H1 (cell line): Measurements from ENCODE around the gene ELMO1. TPM values are rescaled to one million over a fixed set of nuclear protein-coding genes. Genes with fewer than 3 reads are reported as not detected.

Experiments used
- CTCF ChIA-PET: fragments of 300-600 bp; sonication (Branson Sonifier 250); formaldehyde crosslinking; loops from one replicate; lab custom pipeline; 2021; ENCODE audit not compliant: partially characterized antibody; lab: Charles Lee
- POLR2A ChIA-PET: fragments of 300-600 bp; sonication (Branson Sonifier 250); formaldehyde crosslinking; loops from one replicate; lab custom pipeline; 2021; ENCODE audit warnings: inconsistent platforms; ENCODE audit not compliant: partially characterized antibody; lab: Charles Lee
- DNase-seq, 2 experiments: peaks; one replicate each; pipeline versions ENCODE4 v3.0.0 to v3.0.0-alpha.2; 2010 to 2022; ENCODE audit warnings: low spot score in 2 of 2, low read depth in 1 of 2, mixed read lengths in 1 of 2
- FAIRE-seq: peaks from 2 replicates; lab custom pipeline; 2011; peaks lifted over from hg19 to GRCh38; lab: Jason Lieb, UNC
- H2AFZ ChIP-seq: 2 replicates; pipeline ENCODE4 v1.8.1; 2012; ENCODE audit warnings: low read length, inconsistent platforms
- H2AK5ac ChIP-seq: 2 replicates; pipeline ENCODE4 v1.6.1; 2013; ENCODE audit warnings: low read depth, low read length
- H2BK120ac ChIP-seq: replicated peaks from 2 replicates; pipeline ENCODE3; 2013; ENCODE audit warnings: low read depth, low read length, inconsistent platforms
- H2BK12ac ChIP-seq: 2 replicates; pipeline ENCODE4 v1.6.1; 2013; ENCODE audit warnings: low read depth, low read length
- H2BK15ac ChIP-seq: 2 replicates; pipeline ENCODE4 v1.6.1; 2013; ENCODE audit warnings: low read length
- H2BK20ac ChIP-seq: 2 replicates; pipeline ENCODE4 v1.6.1; 2013; ENCODE audit warnings: low read length
- H2BK5ac ChIP-seq: 2 replicates; pipeline ENCODE4 v1.6.1; 2013; ENCODE audit warnings: low read depth, low read length
- H3K14ac ChIP-seq: 2 replicates; pipeline ENCODE4 v1.6.1; 2013; ENCODE audit warnings: inconsistent platforms; ENCODE audit not compliant: insufficient read length
- H3K18ac ChIP-seq: 2 replicates; pipeline ENCODE4 v1.6.1; 2013; ENCODE audit warnings: low read length; ENCODE audit errors: extremely low read depth
- H3K23ac ChIP-seq: 2 replicates; pipeline ENCODE4 v1.6.1; 2013; ENCODE audit warnings: inconsistent platforms; ENCODE audit not compliant: insufficient read length
- H3K23me2 ChIP-seq: 2 replicates; pipeline ENCODE4 v1.6.1; 2013; ENCODE audit warnings: low read depth, low read length
- H3K27ac ChIP-seq: 2 replicates; pipeline ENCODE4 v1.6.1; 2011; ENCODE audit warnings: low read depth, low read length, inconsistent platforms
- H3K27me3 ChIP-seq, 4 experiments: replicated peaks in 1 of 4; 1 replicate in 1 of 4; 2 replicates in 3 of 4; pipeline versions ENCODE4 v1.6.1 to v1.8.1; 2011 to 2013; ENCODE audit warnings: low read length in 3 of 4, mild to moderate bottlenecking in 3 of 4, inconsistent platforms in 2 of 4, mixed read lengths in 2 of 4, moderate library complexity in 1 of 4; ENCODE audit not compliant: control insufficient read depth in 3 of 4, insufficient read depth in 3 of 4; ENCODE audit errors: extremely low read depth in 1 of 4
- H3K36me3 ChIP-seq, 4 experiments: 2 replicates each; pipeline versions ENCODE4 v1.6.1 to v1.8.1; 2011 to 2013; ENCODE audit warnings: mild to moderate bottlenecking in 4 of 4, low read length in 3 of 4, moderate library complexity in 2 of 4, control low read depth in 1 of 4, inconsistent platforms in 1 of 4; ENCODE audit not compliant: insufficient read depth in 4 of 4, control insufficient read depth in 2 of 4
- H3K4ac ChIP-seq: replicated peaks from 2 replicates; pipeline ENCODE3; 2013; ENCODE audit warnings: low read length, low read depth, mixed read lengths, inconsistent platforms; ENCODE audit not compliant: insufficient read length
- H3K4me1 ChIP-seq, 4 experiments: replicated peaks in 1 of 4; 1 replicate in 1 of 4; 2 replicates in 3 of 4; pipeline versions ENCODE4 v1.6.1 to v1.8.1; 2011 to 2013; ENCODE audit warnings: low read length in 3 of 4, inconsistent platforms in 2 of 4, mixed read lengths in 1 of 4; ENCODE audit not compliant: insufficient read depth in 4 of 4, control insufficient read depth in 3 of 4
- H3K4me2 ChIP-seq, 2 experiments: 2 replicates each; pipeline versions ENCODE4 v1.6.1 to v1.8.1; 2011 to 2013; ENCODE audit warnings: low read depth in 2 of 2, low read length in 2 of 2, control low read depth in 1 of 2, inconsistent platforms in 1 of 2, mild to moderate bottlenecking in 1 of 2; ENCODE audit not compliant: insufficient read depth in 1 of 2
- H3K4me3 ChIP-seq, 4 experiments: fragments of 200-600, 300-600 bp in 1 of 4; sonication (generic), shearing (Covaris generic), sonication (Bioruptor Twin) in 1 of 4; 2 replicates each; pipeline versions ENCODE4 v1.5.1 to v1.8.1; 2011 to 2016; ENCODE audit warnings: low read length in 4 of 4, low read depth in 3 of 4, control low read depth in 2 of 4, inconsistent platforms in 2 of 4, mild to moderate bottlenecking in 2 of 4, mixed read lengths in 1 of 4, moderate library complexity in 1 of 4; ENCODE audit not compliant: insufficient read depth in 2 of 4; ENCODE audit errors: extremely low read depth in 1 of 4
- H3K56ac ChIP-seq: replicated peaks from 2 replicates; pipeline ENCODE3; 2013; ENCODE audit warnings: low read depth, mild to moderate bottlenecking, mixed read lengths, low read length, inconsistent platforms; ENCODE audit not compliant: insufficient read length
- H3K79me1 ChIP-seq: 2 replicates; pipeline ENCODE4 v1.6.1; 2013; ENCODE audit warnings: low read depth, low read length, control low read depth
- H3K79me2 ChIP-seq, 2 experiments: 2 replicates each; pipeline versions ENCODE4 v1.6.1 to v1.8.1; 2012 to 2013; ENCODE audit warnings: low read length in 2 of 2, mild to moderate bottlenecking in 2 of 2, inconsistent platforms in 1 of 2; ENCODE audit not compliant: insufficient read depth in 2 of 2, control insufficient read depth in 1 of 2
- H3K9ac ChIP-seq, 4 experiments: replicated peaks in 1 of 4; 1 replicate in 1 of 4; 2 replicates in 3 of 4; pipeline versions ENCODE4 v1.6.1 to v1.8.1; 2011 to 2013; ENCODE audit warnings: low read depth in 3 of 4, low read length in 3 of 4, control low read depth in 2 of 4, mild to moderate bottlenecking in 2 of 4, moderate library complexity in 2 of 4, inconsistent platforms in 1 of 4; ENCODE audit errors: extremely low read depth in 1 of 4
- H3K9me3 ChIP-seq, 2 experiments: 2 replicates each; pipeline versions ENCODE4 v1.6.1 to v1.8.1; 2012 to 2013; ENCODE audit warnings: mild to moderate bottlenecking in 2 of 2, moderate library complexity in 2 of 2, control low read depth in 1 of 2, inconsistent platforms in 1 of 2, low read depth in 1 of 2, low read length in 1 of 2, mixed read lengths in 1 of 2; ENCODE audit not compliant: insufficient read depth in 2 of 2
- H4K20me1 ChIP-seq, 2 experiments: replicated peaks in 1 of 2; 2 replicates each; pipeline versions ENCODE3 to v1.8.1; 2011 to 2013; ENCODE audit warnings: inconsistent platforms in 2 of 2, low read length in 2 of 2, mild to moderate bottlenecking in 1 of 2; ENCODE audit not compliant: insufficient read depth in 2 of 2, control insufficient read depth in 1 of 2
- H4K5ac ChIP-seq: 2 replicates; pipeline ENCODE4 v1.6.1; 2013; ENCODE audit warnings: low read length, low read depth, mixed read lengths, inconsistent platforms; ENCODE audit not compliant: insufficient read length
- H4K8ac ChIP-seq: 2 replicates; pipeline ENCODE4 v1.8.0; 2013; ENCODE audit warnings: mild to moderate bottlenecking, moderate library complexity, low read length, inconsistent platforms; ENCODE audit not compliant: insufficient read depth; ENCODE audit errors: extremely low read depth
- H4K91ac ChIP-seq: replicated peaks from 2 replicates; pipeline ENCODE3; 2013; ENCODE audit warnings: low read length, mixed read lengths, inconsistent platforms; ENCODE audit not compliant: insufficient read length
- CTCF ChIP-seq, 3 experiments: IDR thresholded peaks; 1 replicate in 2 of 3; 2 replicates in 1 of 3; pipeline versions ENCODE4 v1.5.1 to v1.6.1; 2011; ENCODE audit warnings: low read length in 3 of 3, mild to moderate bottlenecking in 3 of 3, inconsistent platforms in 2 of 3, low read depth in 1 of 3, moderate library complexity in 1 of 3; ENCODE audit not compliant: insufficient read depth in 1 of 3; ENCODE audit errors: control extremely low read depth in 1 of 3
- HDAC6 ChIP-seq: IDR thresholded peaks from one replicate; pipeline ENCODE4 v1.7.1; 2012; ENCODE audit warnings: low read depth, mild to moderate bottlenecking, inconsistent platforms, low read length, moderate library complexity
- SUZ12 ChIP-seq: fragments of 200-600 bp; sonication (generic); IDR thresholded peaks from 2 replicates; pipeline ENCODE4 v1.6.1; 2012; ENCODE audit warnings: mild to moderate bottlenecking, inconsistent platforms, low read length, moderate library complexity, mixed read lengths
- TAF7 ChIP-seq: optimal IDR thresholded peaks from 2 replicates; pipeline ENCODE3; 2011; ENCODE audit warnings: low read depth, mild to moderate bottlenecking, inconsistent platforms, low read length, moderate library complexity, borderline replicate concordance
- TBP ChIP-seq: IDR thresholded peaks from 2 replicates; pipeline ENCODE4 v1.6.1; 2011; ENCODE audit warnings: low read depth, low read length, improper control_type of control experiment
- YY1 ChIP-seq: IDR thresholded peaks from 2 replicates; pipeline ENCODE4 v1.6.1; 2011; ENCODE audit warnings: low read depth, mild to moderate bottlenecking, low read length
- WGBS, 2 experiments: shearing (Covaris generic) in 1 of 2; methylation state at CpG; one replicate each; pipeline versions ENCODE4 v1.1.6 to v1.1.7; 2013 to 2015; ENCODE audit warnings: low lambda C conversion rate in 2 of 2, mixed read lengths in 2 of 2, inconsistent platforms in 1 of 2, low coverage in 1 of 2, missing lambda C conversion rate in 1 of 2; ENCODE audit not compliant: insufficient replicate concordance in 2 of 2, insufficient coverage in 1 of 2, insufficient read length in 1 of 2; ENCODE audit errors: extremely low coverage in 1 of 2, missing lambda C conversion rate in 1 of 2; 5-methylcytosine and 5-hydroxymethylcytosine counted together
- polyA plus RNA-seq, 7 experiments: library from polyadenylated mRNA; depleted of rRNA in 3 of 7; stranded (reverse) in 5 of 7; unstranded in 2 of 7; fragments of >200 nt in 5 of 7; fragments of 200-250 nt in 2 of 7; gene quantifications; 1 replicate in 5 of 7; 2 replicates in 1 of 7; 4 replicates in 1 of 7; pipeline versions ENCODE4 v1.2.1 to v1.2.3, GENCODE V29; 2011 to 2013; ENCODE audit warnings: missing spikeins in 2 of 7, mixed read lengths in 2 of 7
- total RNA-seq: library from RNA; stranded (reverse); fragmentation: NEBNext Ultra II Directional; extraction: Animal tissue kit (Norgen Biotek cat#: 25700); gene quantifications from 2 replicates; pipeline ENCODE4 v1.2.1, GENCODE V29; 2021

ELMO1 gene
- total and polyA plus RNA-seq, 2 of the 8 experiments (the other 6 are each of a cell fraction or from before 2014, with no cell fraction given): 18.4 to 21.0 TPM

- POLR2A ChIA-PET: no interaction called here
- H2BK20ac ChIP-seq: no peak overlapping the region
- no peak overlapping the region for H2AFZ ChIP-seq
- no peaks in the 10 kb centered on the region for H3K23me2 ChIP-seq
- no peak overlapping the region for H2AK5ac ChIP-seq
- WGBS, 2 experiments: 96% methylated on average over 1 of the region's 1 CpG; no CpG with 5 or more reads in 1 of the 2 experiments
- H3K9me3 ChIP-seq: no peaks in the 10 kb centered on the region
- H4K5ac ChIP-seq: no peak overlapping the region
- no peak overlapping the region for H2BK5ac ChIP-seq
- no peaks in the 10 kb centered on the region for H3K79me1 ChIP-seq
- H2BK12ac ChIP-seq: no peak overlapping the region
- H3K18ac ChIP-seq: no peak overlapping the region
- DNase-seq: no peak
- peaks cover 0 to 2% of the 10 kb centered on the region in 2 experiments for H4K20me1 ChIP-seq
- H3K4ac ChIP-seq: no peak overlapping the region
- H3K27ac ChIP-seq: no peak overlapping the region
- no peak for FAIRE-seq
- H3K23ac ChIP-seq: no peak overlapping the region
- H3K4me1 ChIP-seq: no peaks in the 10 kb centered on the region
- no peak overlapping the region for H3K4me3 ChIP-seq
- H3K9ac ChIP-seq: no peak overlapping the region
- H3K79me2 ChIP-seq: no peaks in the 10 kb centered on the region
- no peak overlapping the region for H2BK15ac ChIP-seq
- no peak overlapping the region for H2BK120ac ChIP-seq
- no peak overlapping the region for H3K4me2 ChIP-seq
- H3K36me3 ChIP-seq: no peaks in the 10 kb centered on the region; a peak in 1 of 8 replicates
- no peak overlapping the region for H3K56ac ChIP-seq
- H4K91ac ChIP-seq: no peak overlapping the region
- CTCF ChIA-PET: interaction anchor here (0.7 to 1.2 kb wide), 2 partner anchors 13 to 168 kb away, joined by 3 to 4 read pairs; no protein-coding TSS in a partner anchor
- no peaks in the 10 kb centered on the region for H3K27me3 ChIP-seq
- no peak overlapping the region for H4K8ac ChIP-seq
- H3K14ac ChIP-seq: no peak overlapping the region
- no peak for TF ChIP-seq TAF7
- no peak for TF ChIP-seq CTCF (IDR thresholded peaks at IDR 0.05; ENCODE audit: control extremely low read depth in 1 of 3, insufficient read depth in 1 of 3, low read depth in 1 of 3, low read length in 3 of 3)
- TF ChIP-seq TBP: no peak
- no peak for TF ChIP-seq YY1
- TF ChIP-seq HDAC6: no peak
- TF ChIP-seq SUZ12: no peak
Measured at GRCh38 chr7:37327288-37327687, 121.4 kb downstream of the ELMO1 start.
